GM18505 (cell line): ENCODE measurements around the gene FBXW2.
A peak's percentile ranks its signal among the peaks of the same experiment; 100 is the strongest.
"Not testable (repeated sequence)": the region's sequence is repeated elsewhere in the genome, so short reads cannot be mapped to it uniquely, and the experiment has no call there.

Experiments
- ATAC-seq: cut with Tn5 transposase; IDR thresholded peaks from one replicate; pipeline ENCODE4 v1.9.1; 2021; ENCODE audit not compliant: unreplicated experiment
- POLR2A ChIP-seq: IDR thresholded peaks from 4 replicates; pipeline ENCODE4 v1.6.1; 2011; ENCODE audit warnings: borderline replicate concordance; ENCODE audit not compliant: insufficient read depth, insufficient read length; ENCODE audit errors: extremely low read depth

Gene FBXW2

GRCh38 chr9:120773256-120773655, 20.0 kb downstream of the FBXW2 start:
- no peak for ATAC-seq
- TF ChIP-seq POLR2A, result no peak

GRCh38 chr9:120770931-120771330, 22.3 kb downstream of the FBXW2 start:
- no peak for TF ChIP-seq POLR2A
- no peak for ATAC-seq

- TF ChIP-seq POLR2A, result no peak
These were observed 24.3 kb downstream of the FBXW2 start for GRCh38 chr9:120768886-120769285.

GRCh38 chr9:120768247-120768646, 25.0 kb downstream of the FBXW2 start:
- ATAC-seq, result no peak
- TF ChIP-seq POLR2A, result no peak

More at GRCh38 chr9:120768886-120769285, 24.3 kb downstream of the FBXW2 start:
- ATAC-seq, result no peak

- no peak for ATAC-seq
- no peak for TF ChIP-seq POLR2A
These were observed 25.8 kb downstream of the FBXW2 start for GRCh38 chr9:120767451-120767850.

- TF ChIP-seq POLR2A, result no peak
- no peak for ATAC-seq
These were observed 27.2 kb downstream of the FBXW2 start for GRCh38 chr9:120765910-120766425.

- TF ChIP-seq POLR2A, result no peak
- ATAC-seq, result no peak
These were observed 28.7 kb downstream of the FBXW2 start for GRCh38 chr9:120764476-120764875.

- TF ChIP-seq POLR2A, result no peak
These were observed 32.2 kb downstream of the FBXW2 start for GRCh38 chr9:120761006-120761405.

GRCh38 chr9:120759755-120760400, 33.3 kb downstream of the FBXW2 start:
- no peak for TF ChIP-seq POLR2A
- no peak for ATAC-seq

More at GRCh38 chr9:120761006-120761405, 32.2 kb downstream of the FBXW2 start:
- ATAC-seq, result no peak

GRCh38 chr9:120758544-120758943, 34.7 kb downstream of the FBXW2 start:
- no peak for ATAC-seq
- TF ChIP-seq POLR2A, result no peak

- no peak for TF ChIP-seq POLR2A
- ATAC-seq, result no peak
These were observed 35.9 kb downstream of the FBXW2 start for GRCh38 chr9:120757026-120757913.

GRCh38 chr9:120756531-120756930, 36.7 kb downstream of the FBXW2 start:
- no peak for ATAC-seq
- no peak for TF ChIP-seq POLR2A

- peak; percentile 63 for ATAC-seq
- no peak for TF ChIP-seq POLR2A
These were observed 37.3 kb downstream of the FBXW2 start for GRCh38 chr9:120755810-120756434.

- TF ChIP-seq POLR2A, result no peak
- ATAC-seq, result no peak
These were observed 38.2 kb downstream of the FBXW2 start for GRCh38 chr9:120755044-120755443.

- no peak for TF ChIP-seq POLR2A
- ATAC-seq, result no peak
These were observed 42.8 kb downstream of the FBXW2 start for GRCh38 chr9:120750421-120750820.

GRCh38 chr9:120746366-120746765, 46.9 kb downstream of the FBXW2 start:
- ATAC-seq, result not testable (repeated sequence)
